ENCODE data around the gene RASGRF1.

DNA sequence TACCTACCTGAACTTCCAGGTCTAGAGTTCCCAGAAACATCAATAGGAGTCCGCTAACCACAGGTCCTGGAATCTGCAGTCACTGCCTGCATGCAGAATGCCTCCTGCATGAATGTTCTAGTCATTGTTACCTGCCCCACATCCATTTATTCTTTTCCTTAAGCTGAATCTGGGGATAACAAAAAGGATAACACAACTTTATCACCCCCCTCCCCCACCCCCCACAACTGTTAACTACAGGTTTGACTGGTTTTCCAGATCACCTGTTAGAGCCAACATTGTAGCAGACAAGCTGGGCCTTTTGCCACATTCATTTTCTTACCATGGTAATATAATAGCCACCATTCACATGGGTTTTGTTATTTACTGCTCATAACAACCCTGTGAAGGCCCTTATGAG, 141.1 kb downstream of the RASGRF1 start:
- TF ChIP-seq, protein P1, sequence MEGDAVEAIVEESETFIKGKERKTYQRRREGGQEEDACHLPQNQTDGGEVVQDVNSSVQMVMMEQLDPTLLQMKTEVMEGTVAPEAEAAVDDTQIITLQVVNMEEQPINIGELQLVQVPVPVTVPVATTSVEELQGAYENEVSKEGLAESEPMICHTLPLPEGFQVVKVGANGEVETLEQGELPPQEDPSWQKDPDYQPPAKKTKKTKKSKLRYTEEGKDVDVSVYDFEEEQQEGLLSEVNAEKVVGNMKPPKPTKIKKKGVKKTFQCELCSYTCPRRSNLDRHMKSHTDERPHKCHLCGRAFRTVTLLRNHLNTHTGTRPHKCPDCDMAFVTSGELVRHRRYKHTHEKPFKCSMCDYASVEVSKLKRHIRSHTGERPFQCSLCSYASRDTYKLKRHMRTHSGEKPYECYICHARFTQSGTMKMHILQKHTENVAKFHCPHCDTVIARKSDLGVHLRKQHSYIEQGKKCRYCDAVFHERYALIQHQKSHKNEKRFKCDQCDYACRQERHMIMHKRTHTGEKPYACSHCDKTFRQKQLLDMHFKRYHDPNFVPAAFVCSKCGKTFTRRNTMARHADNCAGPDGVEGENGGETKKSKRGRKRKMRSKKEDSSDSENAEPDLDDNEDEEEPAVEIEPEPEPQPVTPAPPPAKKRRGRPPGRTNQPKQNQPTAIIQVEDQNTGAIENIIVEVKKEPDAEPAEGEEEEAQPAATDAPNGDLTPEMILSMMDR (IDR thresholded peaks at IDR 0.05) = no peak
- TF ChIP-seq POLR2A (IDR thresholded peaks at IDR 0.05) = no peak
- no peak for TF ChIP-seq POLR2AphosphoS5 (IDR thresholded peaks at IDR 0.05)
